HG02763 (cell line): ENCODE data around the gene NFKBIA.
A peak's percentile ranks its signal among the peaks of the same experiment; 100 is the strongest.
"Not testable (repeated sequence)": the region's sequence is repeated elsewhere in the genome, so short reads cannot be mapped to it uniquely, and the experiment has no call there.

ENCODE experiments used
- ATAC-seq: cut with Tn5 transposase; IDR thresholded peaks from one replicate; pipeline ENCODE4 v1.9.1; 2021; ENCODE audit warnings: mild to moderate bottlenecking, moderate library complexity; ENCODE audit not compliant: unreplicated experiment

NFKBIA gene

GRCh38 chr14:35369701-35370191, 34.8 kb downstream of the NFKBIA start:
- no peak for ATAC-seq

- no peak for ATAC-seq
Measured at GRCh38 chr14:35368583-35369392, 35.8 kb downstream of the NFKBIA start.

DNA sequence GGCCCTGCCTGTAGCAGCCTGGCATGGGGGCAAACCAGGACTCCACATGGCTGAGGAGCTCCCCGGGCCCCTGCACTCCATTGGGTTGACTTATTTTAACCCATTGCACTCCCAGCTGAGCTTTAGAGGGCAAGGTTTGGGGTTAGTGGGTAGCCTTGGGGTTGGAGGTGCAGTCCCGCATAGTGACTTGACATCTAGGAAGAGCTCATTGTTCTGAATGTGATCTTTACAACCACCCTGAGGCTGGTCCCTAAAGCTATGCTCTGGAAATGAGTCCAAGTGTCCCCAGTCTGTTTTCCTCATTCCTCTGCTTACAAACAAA, 36.4 kb downstream of the NFKBIA start:
- ATAC-seq: no peak

- no peak for ATAC-seq
Measured at GRCh38 chr14:35367056-35367372, 37.5 kb downstream of the NFKBIA start.

GRCh38 chr14:35366521-35366976, 38.0 kb downstream of the NFKBIA start:
- no peak for ATAC-seq

- ATAC-seq: no peak
Measured at GRCh38 chr14:35366056-35366451, 38.5 kb downstream of the NFKBIA start.

- peak; percentile 49 for ATAC-seq
Measured at GRCh38 chr14:35365130-35366055, 39.2 kb downstream of the NFKBIA start.

DNA sequence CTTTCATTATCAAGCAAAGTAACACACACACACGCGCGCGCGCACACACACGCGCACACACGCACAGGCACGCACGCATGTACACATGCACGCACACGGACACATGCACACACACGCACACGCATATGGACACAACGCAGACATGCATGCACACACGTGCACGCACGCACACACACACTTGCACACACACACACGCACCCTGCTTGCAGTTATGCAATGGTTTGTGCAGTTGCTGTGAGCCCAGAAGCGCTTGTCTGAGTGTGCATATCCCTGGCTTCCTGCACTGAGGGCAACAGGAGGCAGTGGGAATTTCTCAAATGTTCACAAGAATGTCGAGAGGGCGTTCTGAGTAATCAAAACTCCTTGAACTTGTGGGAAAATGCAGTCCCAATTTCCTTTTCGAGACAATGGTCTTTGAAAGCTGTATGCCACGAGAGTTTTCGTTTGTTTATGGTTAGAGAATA, 41.6 kb downstream of the NFKBIA start:
- no peak for ATAC-seq

DNA sequence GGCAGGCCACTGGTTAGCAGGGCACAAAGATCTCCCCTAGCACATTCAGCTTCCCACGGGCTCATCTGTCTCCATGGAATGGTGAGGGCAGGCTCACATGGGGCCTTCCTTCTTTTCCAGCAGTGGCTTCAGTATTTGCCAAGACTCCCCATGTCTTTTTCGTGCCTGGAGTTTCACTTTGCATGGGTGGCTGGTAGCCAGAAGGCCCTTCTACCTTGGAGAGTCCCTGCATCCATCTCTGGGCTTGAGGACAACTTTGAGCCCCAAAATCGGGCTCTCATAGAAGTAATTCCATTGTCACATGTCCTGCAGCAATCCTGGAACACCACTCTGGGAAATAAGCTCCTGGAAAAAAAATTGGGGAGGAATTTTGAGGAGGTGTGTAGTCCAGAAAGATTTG, 42.1 kb downstream of the NFKBIA start:
- no peak for ATAC-seq

GRCh38 chr14:35361141-35361480, 43.4 kb downstream of the NFKBIA start:
- ATAC-seq: no peak

DNA sequence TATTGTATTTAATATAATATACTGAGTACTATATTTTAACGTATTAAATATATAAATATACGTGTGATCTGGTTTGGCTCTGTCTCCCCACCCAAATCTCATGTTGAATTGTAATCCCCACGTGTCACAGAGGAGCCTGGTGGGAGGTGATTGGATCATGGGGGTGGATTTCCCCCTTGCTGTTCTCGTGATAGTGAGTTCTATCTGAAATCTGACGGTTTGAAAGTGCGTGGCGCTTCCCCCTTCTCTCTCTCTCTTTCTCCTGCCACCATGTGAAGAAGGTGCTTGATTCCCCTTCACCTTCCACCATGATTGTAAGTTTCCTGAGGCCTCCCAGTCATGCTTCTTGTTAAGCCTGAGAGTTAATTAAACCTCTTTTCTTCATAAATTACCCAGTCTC, 44.9 kb downstream of the NFKBIA start:
- ATAC-seq: not testable (repeated sequence)

DNA sequence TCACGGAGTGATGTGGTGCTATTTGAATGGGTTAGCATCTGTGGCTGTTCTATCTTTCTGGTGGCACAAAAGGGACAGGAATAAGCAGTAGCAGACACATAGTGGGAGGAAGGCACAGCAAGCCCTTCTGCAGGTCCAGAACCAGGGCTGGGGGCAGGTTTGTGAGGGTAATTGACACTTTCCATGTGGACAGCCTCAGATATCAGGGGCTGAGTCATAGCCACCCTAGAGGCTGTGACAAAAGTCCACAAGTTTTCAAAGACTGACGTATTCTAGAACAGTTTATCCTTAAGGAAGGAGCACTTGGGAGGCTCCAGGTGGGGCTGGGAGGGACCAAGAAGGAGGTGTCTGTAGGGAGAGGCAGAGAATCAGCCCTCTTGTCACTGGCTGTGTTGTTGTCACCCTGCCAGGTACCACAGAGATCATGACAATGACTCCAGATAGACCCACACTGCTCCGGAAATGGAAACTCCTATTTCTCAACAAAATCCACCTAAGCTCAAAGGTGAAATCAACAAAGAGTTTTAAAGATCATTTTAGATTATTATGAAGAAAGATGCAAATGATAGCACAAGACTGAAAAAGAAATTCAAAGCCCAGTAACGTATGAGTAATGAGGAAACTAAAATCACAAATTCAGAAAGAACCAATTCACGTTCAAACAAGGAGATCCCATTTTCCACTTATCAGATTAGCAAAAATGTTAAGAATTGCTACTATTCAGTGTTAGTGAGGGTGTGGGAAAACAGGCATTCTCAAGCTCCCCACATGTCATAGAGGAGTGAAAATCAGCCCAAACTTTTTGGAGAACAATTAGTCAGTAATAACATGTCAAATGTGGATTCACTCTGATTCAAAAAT, 48.3 kb downstream of the NFKBIA start:
- ATAC-seq: no peak

- ATAC-seq: not testable (repeated sequence)
Measured at GRCh38 chr14:35355235-35355634, 49.3 kb downstream of the NFKBIA start.

DNA sequence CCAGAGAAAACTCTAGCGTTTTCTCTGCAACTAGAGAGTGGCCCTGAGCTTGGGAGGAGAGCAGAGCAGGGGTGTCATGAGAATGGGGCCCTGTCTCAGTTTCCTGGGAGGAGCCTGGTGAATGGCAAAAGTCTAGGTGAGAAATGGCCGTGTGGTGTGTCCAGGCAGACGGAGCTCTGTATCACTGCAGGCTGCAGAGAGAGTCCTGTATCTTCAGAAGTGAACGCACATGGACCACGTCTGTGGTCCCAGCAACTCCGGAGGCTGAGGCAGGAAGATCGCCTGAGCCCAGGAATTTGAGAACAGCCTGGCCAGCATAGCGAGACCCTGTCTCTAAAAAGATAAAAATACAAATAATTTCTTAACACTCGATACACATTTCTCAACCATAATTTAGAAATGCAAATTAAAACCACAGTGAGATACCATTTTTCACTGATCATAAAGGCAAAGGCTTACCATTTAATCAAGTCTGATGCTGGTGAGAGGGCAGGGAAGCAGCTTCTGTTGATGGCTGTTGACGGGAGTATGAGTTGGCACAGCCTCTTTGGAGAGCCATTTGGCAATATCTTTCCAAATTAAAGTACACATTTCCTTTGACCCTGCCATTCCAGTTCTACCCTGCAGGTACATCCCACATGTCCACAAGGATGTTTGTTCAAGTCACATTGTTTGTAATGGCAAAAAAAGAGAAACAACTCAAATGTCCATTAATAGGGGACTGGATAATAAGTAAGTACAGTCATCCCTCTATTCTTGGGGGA, 51.0 kb downstream of the NFKBIA start:
- no peak for ATAC-seq

- ATAC-seq: no peak
Measured at GRCh38 chr14:35352274-35353233, 52.0 kb downstream of the NFKBIA start.

DNA sequence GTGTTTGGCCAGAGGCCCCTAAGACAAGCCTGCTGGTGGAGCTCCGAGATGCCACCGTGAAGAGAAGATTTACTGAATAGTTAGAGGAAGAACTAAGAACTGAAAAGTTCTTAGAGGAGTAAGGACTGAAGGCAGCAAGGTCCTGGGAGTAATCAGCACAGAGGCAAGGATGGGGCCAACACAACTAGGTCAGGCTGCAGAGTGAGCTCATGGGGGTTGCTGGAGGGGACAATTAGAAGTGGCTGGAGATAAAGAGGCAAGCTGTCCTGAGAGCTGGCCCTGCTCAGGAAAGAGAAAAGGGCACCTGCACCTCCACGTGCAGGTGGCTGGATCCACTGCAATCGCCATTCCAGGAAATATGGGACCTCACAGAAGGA, 52.7 kb downstream of the NFKBIA start:
- ATAC-seq: no peak
